LNCaP clone FGC (cell line): ENCODE measurements around the gene TCIRG1.

Experiments used
- DNase-seq: peaks from one replicate; pipeline ENCODE4 v3.0.0-alpha.2; 2011; ENCODE audit warnings: low read depth
- H3K4me3 ChIP-seq: 2 replicates; pipeline ENCODE4 v1.5.1; 2011; ENCODE audit warnings: mild to moderate bottlenecking, low read depth, low read length, control low read depth
- TF ChIP-seq, protein P1 (sequence below): IDR thresholded peaks from 2 replicates; pipeline ENCODE4 v1.5.1; 2012; ENCODE audit warnings: mild to moderate bottlenecking; ENCODE audit not compliant: control insufficient read depth, insufficient read depth; ENCODE audit errors: extremely low read depth

TCIRG1 gene

DNA sequence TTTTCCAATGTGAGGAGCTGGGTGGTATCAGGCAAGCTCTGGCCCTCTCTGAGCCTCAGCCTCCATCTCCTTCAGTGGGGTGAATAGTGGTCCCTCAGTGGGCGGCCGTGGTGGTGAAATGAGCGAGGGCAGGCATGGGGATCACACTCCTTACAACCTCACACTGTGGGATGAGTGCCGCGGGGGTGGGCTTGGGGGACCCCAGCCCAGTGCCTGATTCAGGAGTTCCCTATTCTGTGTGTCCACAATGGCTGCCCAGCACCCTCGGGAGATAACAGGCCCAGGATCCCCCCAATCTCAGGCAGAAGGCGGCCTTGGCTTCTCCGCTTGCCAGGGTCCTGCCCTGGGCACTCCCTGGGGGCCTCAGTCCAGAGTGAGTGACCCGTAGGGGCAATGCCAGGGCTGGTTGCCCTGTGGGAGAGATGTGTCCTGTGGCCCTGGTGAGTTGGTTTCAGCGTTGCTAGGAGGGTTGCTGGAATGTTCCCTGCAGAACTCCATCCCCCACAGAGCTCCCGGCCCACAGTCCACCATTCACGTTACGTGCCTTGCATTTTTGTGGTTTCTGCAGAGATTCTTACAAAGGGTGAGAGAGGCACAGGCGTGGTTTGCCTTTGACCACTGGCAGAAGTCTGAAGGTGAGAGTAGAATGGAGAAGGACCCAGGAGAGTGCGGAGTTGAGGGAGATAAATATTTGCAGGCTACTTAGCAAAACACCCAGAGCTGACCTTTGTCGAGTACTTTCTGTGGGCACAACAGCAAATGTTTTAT is 25.8 kb upstream of the TCIRG1 start:
- H3K4me3 ChIP-seq = no peak overlapping the region
- DNase-seq = no peak
- TF ChIP-seq, protein P1, sequence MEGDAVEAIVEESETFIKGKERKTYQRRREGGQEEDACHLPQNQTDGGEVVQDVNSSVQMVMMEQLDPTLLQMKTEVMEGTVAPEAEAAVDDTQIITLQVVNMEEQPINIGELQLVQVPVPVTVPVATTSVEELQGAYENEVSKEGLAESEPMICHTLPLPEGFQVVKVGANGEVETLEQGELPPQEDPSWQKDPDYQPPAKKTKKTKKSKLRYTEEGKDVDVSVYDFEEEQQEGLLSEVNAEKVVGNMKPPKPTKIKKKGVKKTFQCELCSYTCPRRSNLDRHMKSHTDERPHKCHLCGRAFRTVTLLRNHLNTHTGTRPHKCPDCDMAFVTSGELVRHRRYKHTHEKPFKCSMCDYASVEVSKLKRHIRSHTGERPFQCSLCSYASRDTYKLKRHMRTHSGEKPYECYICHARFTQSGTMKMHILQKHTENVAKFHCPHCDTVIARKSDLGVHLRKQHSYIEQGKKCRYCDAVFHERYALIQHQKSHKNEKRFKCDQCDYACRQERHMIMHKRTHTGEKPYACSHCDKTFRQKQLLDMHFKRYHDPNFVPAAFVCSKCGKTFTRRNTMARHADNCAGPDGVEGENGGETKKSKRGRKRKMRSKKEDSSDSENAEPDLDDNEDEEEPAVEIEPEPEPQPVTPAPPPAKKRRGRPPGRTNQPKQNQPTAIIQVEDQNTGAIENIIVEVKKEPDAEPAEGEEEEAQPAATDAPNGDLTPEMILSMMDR = no peak

GRCh38 chr11:68013611-68014156 is 25.1 kb upstream of the TCIRG1 start:
- TF ChIP-seq, protein P1 = no peak
- DNase-seq = no peak
- H3K4me3 ChIP-seq = no peak overlapping the region

DNA sequence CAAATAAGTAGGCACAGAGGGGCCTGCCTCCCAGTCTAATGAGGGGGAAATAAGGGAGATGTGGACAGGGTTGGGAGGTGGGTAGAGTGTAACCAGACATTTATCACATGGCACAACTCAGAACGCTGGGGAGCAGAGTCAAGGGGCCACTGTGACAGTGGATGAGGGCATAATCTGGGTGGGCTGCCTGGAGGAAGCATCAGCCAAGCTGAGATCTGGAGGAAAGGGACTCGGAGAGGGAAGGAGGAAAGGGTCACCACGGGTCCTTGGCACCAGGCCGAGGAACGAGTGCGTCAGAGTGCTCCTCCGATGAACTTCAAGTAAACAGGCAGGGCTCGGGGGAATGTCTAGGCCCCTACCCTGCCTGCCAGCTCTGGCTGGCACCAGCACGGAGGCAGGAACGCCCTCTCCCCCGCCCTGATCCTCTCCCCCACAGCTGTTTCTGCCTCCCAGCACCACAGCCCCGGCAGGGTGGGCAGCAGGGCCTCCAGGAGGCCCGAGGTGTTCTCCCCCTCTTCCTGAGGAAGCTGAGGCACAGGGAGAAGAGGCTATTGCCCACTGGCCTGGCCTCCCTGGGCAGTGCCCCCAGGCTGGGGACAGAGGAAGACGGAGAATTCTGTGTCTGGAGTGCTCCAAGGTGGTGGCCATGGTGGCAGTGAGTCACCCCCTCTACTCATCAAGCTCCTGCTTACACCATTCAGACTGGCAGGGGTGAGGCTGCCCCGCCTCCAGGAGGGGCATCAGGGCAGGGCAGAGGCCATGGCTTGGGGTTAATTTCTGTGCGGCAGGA is 24.5 kb upstream of the TCIRG1 start:
- no peak for DNase-seq
- no peak overlapping the region for H3K4me3 ChIP-seq
- TF ChIP-seq, protein P1 = no peak

GRCh38 chr11:68014947-68015447 is 23.8 kb upstream of the TCIRG1 start:
- TF ChIP-seq, protein P1 = no peak
- DNase-seq = no peak
- no peak overlapping the region for H3K4me3 ChIP-seq

DNA sequence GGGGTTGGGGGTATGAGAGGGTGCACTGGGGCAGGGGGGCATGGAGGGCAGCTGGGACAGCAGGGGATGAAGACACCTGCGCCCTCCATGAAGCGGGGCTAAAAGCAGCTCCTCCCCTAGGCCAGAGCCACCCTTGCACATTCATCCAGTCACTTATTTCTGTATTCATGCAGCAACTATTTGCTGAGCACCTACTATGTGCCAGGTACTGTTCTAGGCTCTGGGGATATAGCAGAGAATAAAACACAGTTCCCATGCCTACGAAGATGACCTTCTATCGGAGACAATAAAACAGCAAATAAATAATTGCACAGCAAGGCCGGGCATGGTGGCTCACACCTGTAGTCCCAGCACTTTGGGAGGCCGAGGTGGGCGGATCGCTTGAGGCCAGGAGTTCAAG is 23.4 kb upstream of the TCIRG1 start:
- no peak for DNase-seq
- H3K4me3 ChIP-seq = no peak overlapping the region
- TF ChIP-seq, protein P1 = no peak

GRCh38 chr11:68016161-68016903 is 22.5 kb upstream of the TCIRG1 start:
- H3K4me3 ChIP-seq = no peak overlapping the region
- TF ChIP-seq, protein P1 = no peak
- DNase-seq = no peak
